ENCODE measurements around the gene TTYH2.
"Not testable (repeated sequence)": the region's sequence is repeated elsewhere in the genome, so short reads cannot be mapped to it uniquely, and the experiment has no call there.

Gene TTYH2

DNA sequence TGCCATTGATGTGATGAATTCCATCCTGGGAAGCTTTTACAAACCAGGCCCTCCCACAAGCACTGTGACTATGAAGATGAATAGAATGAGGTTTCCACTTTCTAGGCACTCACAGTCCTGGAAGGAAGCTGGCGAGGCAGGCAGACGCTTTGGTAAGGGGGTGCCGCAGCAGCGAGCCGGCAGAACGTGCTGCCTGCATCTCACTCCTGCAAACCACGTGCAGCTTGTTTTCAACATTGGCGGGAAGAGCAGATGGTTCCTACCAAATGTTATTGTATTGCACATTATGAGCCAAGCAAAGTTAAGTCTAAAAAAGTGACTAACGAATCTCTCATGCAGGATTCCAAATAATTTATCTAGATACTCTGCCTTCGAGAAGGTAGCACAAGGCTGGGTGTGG, 57.0 kb downstream of the TTYH2 start:
- no peak for DNase-seq

DNA sequence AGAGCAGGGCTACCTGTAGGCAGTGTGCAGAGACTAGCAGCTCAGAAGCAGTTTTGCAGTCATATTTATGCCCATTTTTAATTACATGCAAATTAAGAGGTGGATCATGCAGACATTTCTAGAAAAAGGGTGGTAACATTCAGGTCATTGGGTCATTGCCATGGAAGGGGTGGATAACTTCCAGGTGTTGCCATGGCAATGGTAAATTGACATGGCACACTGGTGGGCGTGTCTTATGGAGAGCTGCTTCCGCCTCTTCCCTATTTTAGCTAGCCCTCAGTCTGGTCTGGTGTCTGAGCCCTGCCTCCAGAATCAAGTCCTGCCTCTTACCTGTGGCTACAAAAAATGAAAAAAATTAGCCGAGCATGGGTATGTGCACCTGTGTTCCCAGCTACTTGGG, 57.9 kb downstream of the TTYH2 start:
- no peak for DNase-seq

DNA sequence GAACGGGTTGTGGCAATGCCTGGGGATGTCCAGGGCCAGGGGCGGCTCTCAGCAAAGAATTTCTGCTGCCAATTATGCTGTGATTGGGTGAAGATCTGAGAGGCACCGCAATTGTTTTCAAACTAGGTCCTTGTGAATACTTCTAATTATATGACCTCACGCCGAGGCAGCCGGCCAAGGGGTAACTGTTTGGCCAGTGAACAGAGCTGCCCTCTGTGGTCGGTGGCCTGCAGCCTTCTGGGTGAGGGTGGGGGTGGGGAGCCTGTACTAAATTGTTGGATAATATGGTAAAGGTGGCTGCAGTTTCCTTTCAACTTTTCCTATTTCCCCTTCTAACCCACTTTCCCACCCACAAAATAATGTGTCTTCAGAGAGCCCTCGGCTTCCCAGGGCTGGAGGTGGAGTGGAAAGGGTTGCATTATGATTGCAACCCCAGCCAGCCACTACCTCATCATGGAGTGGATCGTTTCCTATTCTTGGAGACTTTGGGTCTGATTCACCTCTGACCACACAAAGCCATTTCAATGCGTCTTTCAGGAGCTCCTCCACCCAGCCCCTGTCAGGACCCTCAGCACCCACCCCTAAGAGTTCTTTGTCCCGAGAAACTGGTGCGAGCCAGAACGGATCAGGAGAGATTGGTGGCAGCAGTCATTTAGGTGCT, 58.7 kb downstream of the TTYH2 start:
- no peak for DNase-seq

DNA sequence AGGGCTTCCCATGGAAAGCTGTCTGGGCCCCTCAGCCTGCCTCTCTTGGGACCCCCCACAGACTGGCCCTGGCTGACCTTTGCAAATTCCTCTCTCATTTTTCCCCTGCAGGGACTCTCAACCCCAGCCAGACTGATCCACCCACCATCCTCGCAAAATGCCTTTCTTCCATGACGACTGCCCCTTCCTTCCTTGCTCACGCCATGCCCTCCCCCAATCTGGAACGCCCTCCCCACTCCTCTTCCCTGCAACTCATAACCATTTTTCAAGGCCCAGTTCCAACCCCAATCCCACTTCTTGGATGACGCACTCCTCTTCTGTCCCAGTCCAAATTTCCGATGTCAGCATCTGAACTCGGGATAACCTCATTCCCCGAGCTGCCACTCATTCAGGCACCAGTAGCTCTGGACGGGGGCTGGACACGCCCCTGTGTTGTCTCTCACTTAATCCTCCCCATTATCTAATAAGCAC, 59.4 kb downstream of the TTYH2 start:
- no peak for DNase-seq

DNA sequence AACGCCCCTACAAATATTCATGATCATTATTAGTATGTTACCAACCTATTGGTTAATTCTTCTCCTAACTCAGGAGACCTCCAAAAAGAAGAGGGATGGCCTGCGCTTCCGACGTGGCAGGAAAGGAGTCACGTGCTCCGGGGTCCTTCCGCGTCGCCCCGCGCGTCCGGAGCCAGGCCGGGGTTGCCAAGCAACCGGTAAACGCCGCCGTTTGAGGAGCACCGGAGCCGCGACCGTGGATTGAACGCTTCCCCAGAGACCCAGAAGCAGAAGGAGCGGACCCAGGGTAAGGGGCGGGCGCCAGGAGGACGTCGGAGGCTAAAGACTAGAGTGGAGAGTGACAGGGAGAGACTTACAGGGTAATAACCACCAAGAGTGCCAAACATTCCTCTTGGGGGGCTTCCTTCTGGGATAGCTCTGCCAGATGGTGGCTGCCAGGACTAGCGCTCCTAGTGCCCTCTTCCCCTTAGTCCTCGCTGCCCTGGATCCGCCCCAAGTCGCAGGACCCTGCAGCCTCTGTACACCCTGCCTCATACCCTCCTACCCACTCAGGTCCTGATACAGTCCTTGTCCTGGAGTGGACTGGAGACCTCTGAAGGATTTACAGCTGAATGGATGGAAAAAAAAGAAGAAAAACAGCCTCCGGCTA, 60.8 kb downstream of the TTYH2 start, which contains the start of gene DNAI2:
Gene DNAI2 (plus strand): TSS at position 175 of the 649 bp plus-strand sequence. CDS start 7,584 bp downstream, outside the sequence.
- no peak for DNase-seq

DNA sequence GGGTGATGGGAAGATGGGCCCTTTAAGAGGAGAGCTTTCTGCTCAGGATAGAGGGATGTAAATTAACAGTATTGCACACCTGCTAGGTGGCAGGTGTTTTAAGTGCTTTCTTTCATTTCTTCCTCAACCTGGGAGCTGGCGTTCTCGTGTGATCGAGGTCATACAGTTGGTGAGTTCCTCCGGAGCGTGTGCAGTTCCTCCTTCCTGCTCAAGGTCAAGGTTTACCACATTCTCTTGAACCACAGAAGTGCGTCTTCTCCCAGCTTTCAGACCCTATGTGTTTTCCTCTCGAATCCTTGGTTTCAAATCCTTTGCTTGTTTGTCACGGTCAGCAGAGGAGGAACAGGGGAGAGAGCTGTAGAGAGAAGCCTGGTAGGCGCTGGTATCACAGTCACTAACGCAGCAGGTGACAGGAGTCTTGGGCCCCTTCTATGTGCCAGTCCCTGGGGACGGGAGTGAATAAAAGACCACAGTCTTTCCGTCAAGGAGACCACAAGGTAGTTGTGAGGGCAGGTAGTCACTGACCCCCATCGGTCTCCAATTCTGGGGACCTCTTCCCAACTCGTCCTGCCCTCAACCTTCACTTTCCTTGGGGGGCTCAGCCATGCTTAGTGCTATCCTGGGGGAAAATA, 61.5 kb downstream of the TTYH2 start:
- DNase-seq = peak; percentile 39

DNA sequence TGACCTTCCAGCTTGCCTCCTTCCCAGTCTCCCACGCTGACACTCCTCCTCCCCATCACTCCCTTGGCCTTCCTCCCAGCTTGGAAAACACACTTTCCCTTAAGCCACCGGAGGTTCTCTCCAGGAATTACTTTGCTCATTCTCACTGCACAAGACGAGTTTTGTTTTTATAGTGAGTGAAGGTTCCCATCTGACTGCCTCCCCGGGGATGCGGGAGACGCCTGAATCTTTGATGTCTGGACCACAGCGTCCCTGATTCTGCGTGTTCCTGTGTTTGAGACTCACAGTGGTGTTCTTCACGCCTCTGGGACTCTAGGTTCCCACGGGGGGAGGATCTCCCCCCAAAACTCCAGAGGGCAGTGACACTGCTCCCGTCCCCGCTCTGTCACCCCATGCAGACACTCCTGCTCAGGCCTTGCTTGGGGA, 62.7 kb downstream of the TTYH2 start:
- no peak for DNase-seq

DNA sequence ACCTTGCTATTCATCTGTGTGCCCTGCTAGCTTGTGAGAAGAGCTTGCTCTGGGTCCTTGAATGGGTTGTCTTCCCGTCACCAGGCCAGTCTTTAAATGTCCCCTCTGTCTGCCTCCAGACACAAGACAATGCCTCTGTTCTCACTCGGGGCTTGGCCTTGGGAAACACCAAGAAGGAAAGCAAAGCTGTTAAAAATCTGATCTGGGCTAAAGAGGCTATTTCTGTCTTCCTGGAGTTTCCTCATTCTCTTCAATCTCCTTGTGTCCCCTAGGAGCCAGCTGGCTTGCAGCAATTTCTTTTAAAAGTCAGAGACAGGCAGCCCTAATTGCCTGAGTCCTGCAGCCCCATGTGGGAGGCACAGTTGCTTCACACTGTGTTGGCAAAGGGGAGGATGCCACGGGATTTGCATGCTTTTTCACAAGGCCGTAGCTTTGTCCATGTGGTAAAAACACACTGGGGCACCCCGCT, 63.2 kb downstream of the TTYH2 start:
- DNase-seq = no peak

DNA sequence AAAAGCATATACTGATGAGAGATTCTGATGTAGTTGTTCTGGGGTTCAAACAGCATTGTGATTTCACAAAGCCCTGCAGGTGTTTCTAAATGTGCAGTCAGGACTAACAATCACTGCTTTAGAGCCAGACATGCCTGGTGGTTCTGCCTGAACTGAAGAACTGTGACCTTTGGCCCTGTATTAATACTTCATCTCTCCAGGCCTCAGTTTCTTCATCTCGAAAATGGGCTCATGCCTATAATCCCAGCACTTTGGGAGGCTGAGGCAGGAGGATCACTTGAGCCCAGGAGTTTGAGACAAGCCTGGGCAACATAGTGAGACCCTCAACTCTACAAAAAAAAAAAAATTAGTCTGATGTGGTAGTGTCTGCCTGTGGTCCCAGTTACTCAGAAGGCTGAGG, 64.6 kb downstream of the TTYH2 start:
- DNase-seq = no peak

DNA sequence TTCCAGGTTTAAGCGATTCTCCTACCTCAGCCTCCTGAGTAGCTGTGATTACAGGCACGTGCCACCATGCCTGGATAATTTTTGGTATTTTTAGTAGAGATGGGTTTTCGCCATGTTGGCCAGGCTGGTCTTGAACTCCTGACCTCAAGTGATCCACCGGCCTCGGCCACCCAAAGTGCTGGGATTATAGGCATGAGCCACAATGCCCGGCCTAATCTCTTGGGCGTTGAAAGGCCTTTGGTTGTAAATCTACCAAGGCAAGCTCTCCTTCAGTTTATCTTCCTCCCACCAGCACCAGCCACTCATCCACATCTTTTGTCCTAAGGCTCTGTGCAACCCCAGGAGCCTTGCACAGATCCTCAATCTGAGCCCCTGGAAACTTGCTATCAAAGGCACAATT, 66.2 kb downstream of the TTYH2 start:
- not testable (repeated sequence) for DNase-seq

DNA sequence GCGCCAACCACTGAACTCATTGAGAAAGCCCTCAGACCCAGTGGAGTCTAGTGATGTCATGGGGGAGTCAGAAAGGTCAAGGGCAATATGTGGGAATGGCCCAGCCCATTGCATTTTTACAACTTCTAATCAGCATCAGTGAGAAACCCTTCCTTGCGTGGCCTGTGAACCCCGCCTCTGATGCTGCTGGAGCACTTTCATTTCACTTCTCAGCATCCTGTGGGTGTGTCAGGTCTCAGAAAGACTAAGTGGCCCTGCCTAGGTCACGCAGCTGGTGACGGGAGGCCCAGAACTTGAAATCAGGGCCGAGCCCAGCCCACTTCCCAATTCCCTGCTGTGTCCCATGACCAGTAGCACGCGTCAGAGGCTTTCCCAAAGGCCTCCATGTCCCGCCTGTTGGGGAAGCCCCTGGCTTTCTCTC, 66.7 kb downstream of the TTYH2 start:
- DNase-seq = no peak

DNA sequence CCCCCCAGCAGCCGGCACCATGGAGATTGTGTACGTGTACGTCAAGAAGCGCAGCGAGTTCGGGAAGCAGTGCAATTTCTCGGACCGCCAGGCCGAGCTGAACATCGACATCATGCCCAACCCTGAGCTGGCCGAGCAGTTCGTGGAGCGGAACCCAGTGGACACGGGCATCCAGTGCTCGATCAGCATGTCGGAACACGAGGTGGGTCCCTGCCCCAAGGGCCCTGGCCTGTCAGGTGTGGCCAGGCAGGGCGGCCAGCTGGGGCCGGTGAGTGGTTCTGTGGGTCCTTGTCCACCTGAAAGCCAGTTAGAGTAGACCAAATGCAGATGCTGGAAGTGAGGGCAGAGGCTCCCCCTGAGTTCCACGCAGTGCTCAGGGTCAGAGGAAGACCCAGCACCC, 68.4 kb downstream of the TTYH2 start:
- no peak for DNase-seq

DNA sequence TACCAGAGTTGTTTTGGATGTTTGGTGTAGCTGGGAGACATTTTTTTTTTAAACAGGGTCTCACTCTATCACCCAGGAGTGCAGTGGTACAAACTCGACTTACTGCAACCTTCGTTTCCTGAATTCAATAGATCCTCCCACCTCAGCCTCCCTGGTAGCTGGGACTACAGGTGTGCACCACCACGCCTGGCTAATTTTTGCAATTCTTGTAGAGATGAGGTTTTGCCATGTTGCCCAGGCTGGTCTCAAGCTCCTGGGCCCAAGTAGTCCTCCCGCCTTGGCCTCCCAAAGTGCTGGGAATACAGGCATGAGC, 68.9 kb downstream of the TTYH2 start:
- not testable (repeated sequence) for DNase-seq

DNA sequence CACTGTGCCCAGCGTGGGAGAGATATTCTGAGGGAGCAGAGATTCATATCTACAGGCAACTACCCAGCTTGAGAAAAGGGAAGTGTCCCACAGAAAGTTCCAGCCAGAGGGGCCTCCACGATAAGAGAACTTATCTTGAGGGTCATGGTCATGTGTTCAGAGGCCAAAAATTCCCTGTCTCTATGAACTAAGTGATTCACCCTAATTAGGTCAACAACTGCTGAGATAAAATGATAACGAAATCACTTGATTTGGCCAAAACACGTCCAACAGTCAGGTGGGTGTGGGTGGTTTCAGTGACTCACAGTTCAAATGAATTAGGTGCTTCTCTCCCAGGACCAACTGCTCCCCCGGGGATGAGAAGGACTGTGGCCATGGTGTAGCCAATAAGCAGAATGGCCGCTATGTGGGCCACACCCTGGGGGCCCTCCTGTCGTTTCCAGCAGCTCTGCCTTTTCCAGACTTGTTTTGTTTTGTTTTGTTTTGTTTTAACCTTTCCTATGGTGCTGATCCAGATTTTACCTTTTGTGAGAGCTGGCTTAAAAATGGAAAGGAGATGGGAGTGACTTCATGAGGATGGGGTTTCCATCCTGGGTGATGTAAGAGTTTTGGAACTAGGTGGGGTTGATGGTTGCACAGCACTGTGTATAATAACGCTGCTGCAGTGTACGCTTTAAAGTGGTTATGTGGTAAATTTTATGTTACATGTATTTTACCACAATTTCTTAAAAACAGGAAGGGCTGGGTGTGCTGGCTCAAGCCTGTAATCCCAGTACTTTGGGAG, 69.4 kb downstream of the TTYH2 start:
- no peak for DNase-seq

DNA sequence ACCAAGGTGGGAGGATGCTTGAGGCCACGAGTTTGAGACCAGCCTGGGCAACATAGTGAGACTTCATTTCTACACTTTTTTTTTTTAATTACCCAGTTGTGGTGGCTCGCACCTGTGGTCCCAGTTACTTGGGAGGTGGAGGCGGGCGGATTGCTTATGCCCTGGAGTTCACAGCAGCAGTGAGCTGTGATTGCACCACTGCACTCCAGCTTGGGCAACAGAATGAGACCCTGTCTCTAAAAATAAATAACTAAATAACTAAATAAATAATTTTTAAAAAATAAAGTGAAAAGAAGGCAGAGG, 70.0 kb downstream of the TTYH2 start:
- no peak for DNase-seq

DNA sequence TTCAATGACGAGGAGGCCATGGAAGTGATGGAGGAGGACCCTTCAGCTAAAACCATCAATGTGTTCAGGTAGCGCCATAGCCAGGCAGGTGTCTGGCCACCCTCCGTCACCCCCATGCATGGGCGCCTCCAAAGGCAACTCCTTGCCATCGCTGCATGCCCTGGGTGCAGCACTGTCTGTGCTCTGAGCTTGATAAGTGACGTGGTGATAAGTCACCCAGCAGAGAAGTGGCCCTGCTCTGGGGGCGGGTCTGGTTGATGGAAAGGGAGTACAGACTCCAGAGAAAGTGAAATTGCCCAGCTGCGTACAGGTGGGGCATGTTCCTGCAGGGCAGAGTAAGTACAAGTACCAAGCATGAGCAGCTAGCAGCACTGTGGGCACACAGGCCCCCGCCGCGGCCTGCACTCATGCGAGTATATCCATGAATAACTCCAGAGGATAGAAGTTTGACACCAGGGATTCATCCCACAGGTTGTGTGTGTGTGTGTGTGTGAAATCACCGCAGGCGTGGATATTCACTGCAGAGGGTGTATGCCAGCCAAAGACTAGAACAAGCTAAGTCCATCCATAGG, 73.7 kb downstream of the TTYH2 start:
- no peak for DNase-seq

DNA sequence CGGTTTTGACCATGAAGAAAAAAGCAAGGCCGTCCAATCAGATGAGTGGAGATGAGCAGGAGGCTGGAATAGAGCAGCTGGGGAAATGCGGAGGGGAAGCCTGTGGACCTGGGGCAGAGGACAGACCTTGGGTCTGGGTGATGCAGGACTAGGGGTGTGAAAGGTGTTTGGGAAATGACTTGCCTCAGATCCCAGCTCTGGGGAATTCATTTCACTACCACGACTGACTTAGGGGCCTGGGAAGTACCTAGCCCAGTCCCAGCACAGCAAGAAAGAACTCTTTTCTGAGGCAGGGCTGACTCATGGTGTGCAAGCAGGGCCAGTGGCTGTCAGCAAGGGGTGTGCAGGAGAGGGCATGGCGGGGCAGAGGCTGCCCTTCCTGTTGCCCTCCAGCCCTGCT, 75.4 kb downstream of the TTYH2 start:
- no peak for DNase-seq

DNA sequence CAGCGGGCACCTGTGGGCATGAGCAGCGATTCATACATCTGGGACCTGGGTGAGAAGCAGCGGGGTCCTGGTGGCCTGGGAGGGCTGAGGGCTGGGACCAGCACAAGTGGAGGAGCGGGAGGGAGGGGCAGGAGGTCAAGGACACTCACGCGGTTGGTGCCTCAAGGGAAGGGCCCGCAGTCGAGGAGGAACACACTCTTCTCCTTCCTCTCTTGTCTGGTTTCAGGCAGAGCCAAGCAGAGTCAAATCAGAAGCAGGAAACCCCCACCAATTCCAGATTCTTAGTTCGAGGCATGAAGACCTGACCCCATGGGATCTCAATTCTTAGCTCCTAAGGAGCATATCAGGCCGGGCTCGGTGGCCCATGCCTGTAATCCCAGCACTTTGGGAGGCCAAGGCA, 76.3 kb downstream of the TTYH2 start:
- DNase-seq = no peak

DNA sequence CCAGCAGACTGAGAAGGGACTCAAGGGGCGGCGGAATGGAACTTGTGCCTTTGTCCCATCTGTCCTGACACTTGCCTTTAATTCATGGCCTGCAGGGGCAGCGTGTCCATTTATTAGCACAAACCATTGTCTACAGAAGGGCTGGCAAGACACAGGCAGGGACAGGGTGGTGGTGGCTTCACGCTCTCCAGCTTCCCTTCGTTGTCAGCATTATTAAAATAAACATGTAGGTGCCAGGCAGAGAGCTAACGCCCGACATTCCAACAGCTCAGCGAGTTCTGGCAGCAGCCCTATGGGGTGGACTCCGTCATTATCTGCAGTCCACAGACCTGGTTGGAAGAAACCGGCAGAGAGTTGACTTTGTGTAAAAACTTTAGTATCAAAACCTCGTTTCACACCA, 77.0 kb downstream of the TTYH2 start:
- no peak for DNase-seq

DNA sequence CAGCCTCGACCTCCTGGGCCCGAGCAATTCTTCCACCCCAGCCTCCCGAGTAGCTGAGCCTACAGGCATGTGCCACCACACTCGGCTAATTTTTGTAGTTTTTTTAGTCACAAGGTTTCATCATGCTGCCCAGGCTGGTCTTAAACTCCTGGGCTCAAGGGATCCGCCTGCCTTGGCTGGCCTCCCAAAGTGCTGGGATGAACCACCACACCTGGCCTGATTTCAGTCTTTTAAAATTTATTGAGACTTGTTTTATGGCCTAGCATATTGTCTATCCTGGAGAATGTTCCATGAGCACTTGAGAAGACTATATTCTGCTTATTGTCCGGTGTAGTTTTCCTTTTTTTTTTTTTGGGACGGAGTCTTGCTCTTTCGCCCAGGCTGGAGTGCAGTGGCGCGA, 79.1 kb downstream of the TTYH2 start:
- DNase-seq = no peak

DNA sequence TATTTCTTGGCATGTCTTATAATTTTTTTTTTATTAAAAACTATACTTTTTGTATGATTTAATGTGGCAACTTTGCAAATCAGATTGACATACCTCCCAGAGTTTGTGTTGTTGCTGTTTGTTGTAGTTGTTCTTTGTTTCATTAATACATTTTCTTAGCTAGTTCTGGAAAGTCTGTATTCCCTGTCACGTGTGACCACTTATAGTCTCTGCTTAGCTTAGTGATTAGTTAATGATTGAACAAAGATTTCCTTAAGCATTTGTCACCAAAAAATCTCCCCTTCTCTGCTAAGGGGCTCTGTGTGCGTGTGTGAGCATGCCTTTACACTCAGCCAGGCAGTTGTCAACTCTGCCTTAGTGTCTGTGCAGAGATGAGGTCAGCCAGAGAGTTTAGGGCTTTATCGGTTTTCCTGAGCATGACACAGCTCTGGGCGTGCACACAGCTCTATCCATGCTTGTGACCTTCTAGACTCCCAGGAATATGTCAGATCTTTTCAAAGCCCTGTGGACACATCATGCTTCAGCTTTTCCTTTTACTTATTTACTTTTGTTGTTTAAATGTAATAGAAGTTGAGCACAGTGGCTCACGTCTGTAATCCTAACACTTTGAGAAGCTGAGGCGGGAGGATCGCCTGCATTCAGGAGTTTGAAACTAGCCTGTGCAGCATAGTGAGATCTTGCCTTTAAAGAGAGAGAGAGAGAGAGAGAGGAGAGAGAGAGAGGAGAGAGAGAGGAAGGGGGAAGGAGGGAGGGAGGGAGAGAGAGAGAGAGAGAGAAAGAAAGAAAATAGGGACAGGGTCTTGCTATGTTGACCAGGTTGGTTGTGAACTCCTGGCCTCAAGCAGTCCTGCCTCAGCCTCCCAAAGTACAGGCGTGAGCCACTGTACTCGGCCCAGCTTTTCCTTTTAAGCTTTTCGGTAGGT, 82.5 kb downstream of the TTYH2 start:
- no peak for DNase-seq

DNA sequence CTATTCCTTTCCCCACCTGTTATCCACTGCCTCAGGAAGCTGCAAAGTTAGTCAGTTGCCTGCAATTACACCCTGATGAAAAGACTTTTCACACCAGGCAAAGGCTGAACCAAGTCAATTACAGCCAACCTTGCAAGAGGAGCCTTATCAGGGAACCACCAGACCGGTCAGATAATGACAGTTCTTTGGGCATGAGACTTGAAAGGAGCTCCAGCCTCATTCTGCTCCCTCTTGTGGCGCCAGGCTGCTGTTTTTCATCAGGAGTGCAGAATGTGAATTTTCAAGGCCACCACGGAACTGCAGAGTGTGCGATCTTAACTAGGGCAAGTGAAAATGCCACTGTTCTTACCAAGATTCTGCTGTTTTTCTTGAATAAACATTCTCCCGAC, 83.2 kb downstream of the TTYH2 start:
- peak; percentile 3 for DNase-seq
